HuH-7 (cell line): Measurements from ENCODE around the gene SLC1A1.
"Not testable (repeated sequence)": the region's sequence is repeated elsewhere in the genome, so short reads cannot be mapped to it uniquely, and the experiment has no call there.

Experiments used
- DNase-seq: peaks from one replicate; pipeline ENCODE4 v3.0.0; 2011; ENCODE audit warnings: low spot score

The SLC1A1 gene

DNA sequence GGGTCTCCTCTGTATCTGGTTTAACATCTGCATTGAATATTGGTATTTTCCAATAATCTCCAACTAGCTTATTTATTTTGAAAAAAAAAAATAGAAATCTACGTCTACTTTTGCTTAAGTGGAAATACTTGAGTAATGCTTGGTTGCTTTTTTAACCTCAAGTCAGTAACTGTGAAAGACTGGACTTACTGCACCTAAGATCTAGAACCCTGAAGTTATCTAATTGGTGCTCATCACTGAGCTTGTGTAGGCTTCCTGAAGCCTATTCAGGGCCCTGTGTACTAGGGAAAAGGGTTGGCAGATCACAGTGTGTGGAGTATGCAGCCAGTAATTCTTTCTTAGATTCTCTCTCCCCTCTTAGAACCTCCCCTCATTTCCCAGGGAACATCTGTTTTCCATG, 16.2 kb downstream of the SLC1A1 start:
- no peak for DNase-seq

GRCh38 chr9:4507306-4508130, 17.2 kb downstream of the SLC1A1 start:
- DNase-seq = no peak

DNA sequence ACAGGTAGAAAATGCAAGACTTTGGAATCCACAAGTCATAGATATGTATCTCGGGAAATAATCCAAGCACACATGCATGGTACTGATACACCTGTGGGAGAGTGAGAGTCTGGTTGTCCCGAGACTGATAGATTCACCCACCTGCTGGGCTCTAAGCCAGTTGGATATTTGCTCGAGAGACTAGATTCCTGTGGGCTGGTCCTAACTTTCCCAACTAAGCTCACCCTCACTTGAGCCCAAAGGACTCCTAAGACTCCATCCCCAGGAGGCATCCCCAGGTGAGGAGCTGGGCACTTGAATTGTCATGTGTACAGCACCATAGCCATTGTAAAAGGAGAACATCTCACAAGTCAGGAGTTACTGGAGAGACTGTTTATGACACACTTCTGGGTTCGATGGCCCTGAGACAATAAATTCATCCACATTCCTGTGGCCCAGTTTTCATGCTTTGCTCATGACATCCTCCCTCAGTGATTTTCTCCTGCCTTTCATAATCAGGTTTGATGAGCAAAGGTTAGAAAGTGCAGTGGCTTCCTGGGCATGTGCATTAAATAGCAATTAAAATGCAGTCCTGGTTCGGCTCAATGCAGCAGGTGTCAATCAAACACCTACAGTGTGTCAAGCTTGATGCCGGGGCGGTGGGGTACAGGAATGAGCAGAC, 18.1 kb downstream of the SLC1A1 start:
- DNase-seq = no peak

DNA sequence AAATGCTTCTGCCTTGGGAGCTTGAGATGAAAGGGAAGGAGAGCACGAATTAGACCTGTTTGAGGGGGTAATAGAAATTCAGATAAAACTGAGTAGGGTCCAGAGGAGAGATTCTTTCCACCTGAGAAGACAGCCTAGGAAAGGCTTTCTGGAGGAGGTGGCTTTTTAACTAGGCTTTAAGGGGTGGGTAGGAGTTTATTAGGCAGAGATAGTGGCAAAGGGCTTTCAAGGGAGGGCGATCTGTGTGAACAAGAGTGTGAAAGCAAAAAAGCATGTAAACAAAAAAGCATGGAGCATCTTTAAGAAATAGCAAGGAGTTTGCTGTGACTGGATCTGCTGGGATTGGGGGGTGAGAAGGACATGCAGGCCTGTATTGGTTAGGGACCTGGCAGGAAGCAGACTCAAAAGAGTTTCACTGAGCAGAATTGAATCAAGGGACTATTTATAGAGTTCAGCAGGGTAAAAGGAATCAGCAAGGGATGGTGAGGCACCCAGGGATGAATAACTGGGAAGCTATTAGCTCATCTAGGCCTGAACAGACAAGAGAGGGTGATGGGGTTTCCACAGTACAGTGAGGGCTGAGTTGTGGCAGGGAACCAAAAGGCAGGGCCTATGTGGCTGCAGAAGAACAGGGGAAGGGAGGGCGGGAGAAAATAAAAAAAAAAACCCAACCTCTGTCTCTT, 18.8 kb downstream of the SLC1A1 start:
- DNase-seq = no peak

- DNase-seq = no peak
Measured at GRCh38 chr9:4509590-4509984, 19.3 kb downstream of the SLC1A1 start.

- DNase-seq = no peak
Measured at GRCh38 chr9:4510546-4511322, 20.5 kb downstream of the SLC1A1 start.

GRCh38 chr9:4514252-4515128, 24.2 kb downstream of the SLC1A1 start:
- DNase-seq = no peak

DNA sequence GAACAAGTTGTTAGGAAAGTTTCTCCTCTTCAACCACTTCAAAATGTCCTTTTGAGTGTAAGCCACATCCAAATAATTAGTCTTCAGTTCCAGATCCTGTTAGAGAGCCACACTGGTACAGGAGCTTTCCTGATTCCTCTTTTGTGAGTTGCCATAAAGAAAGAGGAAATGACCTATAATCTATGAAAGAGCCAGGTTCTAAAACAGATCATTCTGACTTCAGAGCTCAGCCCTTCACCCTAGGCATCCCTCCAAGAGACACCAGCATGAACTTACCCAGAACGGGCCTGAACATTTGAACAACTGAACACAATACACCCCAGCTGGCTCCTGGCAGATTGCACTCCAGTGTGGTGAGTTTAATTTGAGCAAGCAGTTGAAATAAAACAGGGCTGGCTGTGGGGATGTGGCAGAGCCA, 25.7 kb downstream of the SLC1A1 start:
- no peak for DNase-seq

GRCh38 chr9:4517274-4517673, 27.0 kb downstream of the SLC1A1 start:
- no peak for DNase-seq

- no peak for DNase-seq
Measured at GRCh38 chr9:4519604-4520003, 29.3 kb downstream of the SLC1A1 start.

DNA sequence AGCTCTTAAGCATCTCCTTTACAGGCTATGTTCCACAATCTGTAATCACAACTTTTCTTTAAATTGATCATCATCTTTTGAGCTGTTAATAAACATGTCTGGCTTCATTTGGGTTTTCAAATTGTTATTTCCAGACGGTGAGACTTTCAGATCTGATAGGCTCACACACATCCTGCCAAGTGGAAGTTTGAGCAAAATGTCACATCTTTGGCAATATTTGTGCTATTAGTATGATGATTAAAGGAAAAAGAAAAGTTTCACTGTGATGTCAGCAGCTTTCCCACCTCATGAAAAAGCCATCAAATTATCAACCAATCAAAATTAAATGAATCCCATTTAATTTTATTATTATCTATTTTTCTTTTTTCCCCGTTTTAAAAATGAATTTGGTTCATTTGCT, 29.8 kb downstream of the SLC1A1 start:
- no peak for DNase-seq

GRCh38 chr9:4530375-4530774, 40.1 kb downstream of the SLC1A1 start:
- DNase-seq = no peak

GRCh38 chr9:4530831-4531230, 40.6 kb downstream of the SLC1A1 start:
- not testable (repeated sequence) for DNase-seq

- not testable (repeated sequence) for DNase-seq
Measured at GRCh38 chr9:4531355-4531754, 41.1 kb downstream of the SLC1A1 start.

- not testable (repeated sequence) for DNase-seq
Measured at GRCh38 chr9:4533881-4534280, 43.6 kb downstream of the SLC1A1 start.

- not testable (repeated sequence) for DNase-seq
Measured at GRCh38 chr9:4536196-4536595, 45.9 kb downstream of the SLC1A1 start.

DNA sequence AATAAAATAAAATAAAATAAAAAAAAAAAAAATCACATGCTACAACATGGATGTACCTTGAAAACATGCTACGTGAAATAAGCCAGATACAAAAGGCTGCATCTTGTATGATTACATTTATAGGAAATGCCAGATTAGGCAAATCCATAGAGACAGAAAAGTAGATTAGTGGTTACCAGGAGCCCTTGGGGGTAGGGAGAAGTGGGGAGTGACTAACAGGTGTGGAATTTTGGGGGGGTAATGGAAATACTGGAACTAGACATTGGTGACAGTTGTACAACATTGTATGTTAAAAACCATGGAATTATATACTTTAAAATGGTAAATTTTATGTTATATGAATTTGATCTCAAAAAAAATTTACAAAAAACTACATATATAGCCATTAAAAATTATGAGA, 47.3 kb downstream of the SLC1A1 start:
- no peak for DNase-seq

GRCh38 chr9:4538107-4538506, 47.8 kb downstream of the SLC1A1 start:
- no peak for DNase-seq

DNA sequence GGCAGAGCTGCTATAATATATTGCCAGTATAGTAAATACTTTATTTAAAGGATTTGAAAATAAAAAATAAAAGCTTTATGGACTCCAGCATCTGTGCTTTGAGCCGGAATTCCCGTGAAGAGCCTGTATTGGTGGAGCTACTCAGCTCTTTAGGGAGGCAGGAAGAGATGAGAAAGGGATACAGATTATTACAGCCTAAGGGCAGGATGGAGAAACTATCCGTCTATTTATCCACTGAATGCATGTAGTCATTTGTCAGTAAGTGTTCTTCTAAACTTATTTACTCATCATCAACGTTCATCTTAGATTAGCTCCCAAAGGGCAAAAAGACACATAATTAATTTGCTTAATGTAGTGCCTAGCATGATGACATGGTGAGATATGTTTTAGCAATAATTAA, 48.4 kb downstream of the SLC1A1 start:
- no peak for DNase-seq

GRCh38 chr9:4540425-4540824, 50.2 kb downstream of the SLC1A1 start:
- no peak for DNase-seq

GRCh38 chr9:4541281-4541680, 51.0 kb downstream of the SLC1A1 start:
- DNase-seq = no peak
